Glutamatergic neuron (in vitro differentiated cells): ENCODE data around the gene CRTAP. TPM values are rescaled to one million over a fixed set of nuclear protein-coding genes. Genes with fewer than 3 reads are reported as not detected.

Source experiments
- DNase-seq: peaks from one replicate; pipeline ENCODE4 v3.0.0; 2022
- H3K27ac Mint-ChIP-seq: one replicate; pipeline ENCODE4 v1.8.0; 2020; ENCODE audit warnings: mild to moderate bottlenecking, mixed read lengths, inconsistent platforms; ENCODE audit not compliant: unreplicated experiment
- H3K27me3 Mint-ChIP-seq: one replicate; pipeline ENCODE4 v1.8.0; 2020; ENCODE audit warnings: mild to moderate bottlenecking, moderate library complexity, mixed read lengths, inconsistent platforms; ENCODE audit not compliant: unreplicated experiment
- H3K36me3 Mint-ChIP-seq: one replicate; pipeline ENCODE4 v1.8.0; 2020; ENCODE audit warnings: mild to moderate bottlenecking, mixed read lengths, inconsistent platforms; ENCODE audit not compliant: unreplicated experiment
- H3K4me1 Mint-ChIP-seq: one replicate; pipeline ENCODE4 v1.8.0; 2020; ENCODE audit warnings: mild to moderate bottlenecking, low read depth, mixed read lengths, inconsistent platforms; ENCODE audit not compliant: unreplicated experiment
- H3K4me3 Mint-ChIP-seq: one replicate; pipeline ENCODE4 v1.8.0; 2020; ENCODE audit warnings: mild to moderate bottlenecking, mixed read lengths, inconsistent platforms; ENCODE audit not compliant: unreplicated experiment
- H3K9me3 Mint-ChIP-seq: one replicate; pipeline ENCODE4 v1.8.0; 2020; ENCODE audit warnings: mild to moderate bottlenecking, moderate library complexity, mixed read lengths, inconsistent platforms; ENCODE audit not compliant: unreplicated experiment
- CTCF ChIP-seq: fragments of 200-600 bp; sonication (generic); IDR thresholded peaks from one replicate; pipeline ENCODE4 v1.5.0; 2021; ENCODE audit not compliant: partially characterized antibody, unreplicated experiment
- total RNA-seq: library from RNA; stranded (reverse); fragmentation: NEBNext Ultra II Directional; extraction: Animal tissue kit (Norgen Biotek cat#: 25700); gene quantifications from one replicate; pipeline ENCODE4 v1.2.1, GENCODE V29; 2021; ENCODE audit not compliant: unreplicated experiment

The CRTAP gene
- total RNA-seq, 1 donor from 2014 or later: 43.2 TPM

GRCh38 chr3:33099109-33099645 lies 14.6 kb upstream of the CRTAP start:
- DNase-seq: no peak
- Mint-ChIP-seq H3K36me3 (no peaks in the 10 kb centered on the region), H3K27ac (no peak overlapping the region), H3K4me3 (no peak overlapping the region), H3K27me3 (peaks cover 5% of the 10 kb centered on the region), H3K9me3 (peaks cover 5% of the 10 kb centered on the region), H3K4me1 (peaks cover 7% of the 10 kb centered on the region)
- no peak for TF ChIP-seq CTCF

DNA sequence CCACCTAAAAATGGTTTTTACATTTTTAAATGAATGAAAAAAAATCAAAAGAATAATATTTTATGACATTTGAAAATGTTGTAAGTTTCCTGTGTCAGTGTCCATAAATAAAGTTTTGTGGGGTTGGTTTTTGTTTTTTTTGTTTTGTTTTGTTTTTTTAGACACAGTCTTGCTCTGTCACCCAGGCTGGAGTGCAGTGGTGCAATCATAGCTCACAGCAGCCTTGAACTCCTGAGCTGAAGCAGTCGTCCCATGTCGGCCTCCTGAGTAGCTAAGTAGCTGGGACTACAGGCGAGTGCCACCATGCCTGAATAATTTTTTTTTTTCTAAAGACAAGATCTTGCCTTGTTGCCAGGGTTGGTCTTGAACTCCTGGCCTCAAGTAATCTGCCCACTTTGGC lies 14.1 kb upstream of the CRTAP start:
- Mint-ChIP-seq H3K9me3 (peaks cover 5% of the 10 kb centered on the region), H3K4me1 (peaks cover 7% of the 10 kb centered on the region), H3K4me3 (no peak overlapping the region), H3K27ac (no peak overlapping the region), H3K36me3 (no peaks in the 10 kb centered on the region), H3K27me3 (peaks cover 5% of the 10 kb centered on the region)
- no peak for TF ChIP-seq CTCF
- no peak for DNase-seq

- Mint-ChIP-seq H3K36me3 (no peaks in the 10 kb centered on the region), H3K4me3 (no peak overlapping the region), H3K27ac (no peak overlapping the region), H3K4me1 (peaks cover 7% of the 10 kb centered on the region), H3K27me3 (peaks cover 5% of the 10 kb centered on the region), H3K9me3 (peaks cover 5% of the 10 kb centered on the region)
- no peak for TF ChIP-seq CTCF
- DNase-seq: no peak
Observed at GRCh38 chr3:33100229-33100628, 13.6 kb upstream of the CRTAP start.

DNA sequence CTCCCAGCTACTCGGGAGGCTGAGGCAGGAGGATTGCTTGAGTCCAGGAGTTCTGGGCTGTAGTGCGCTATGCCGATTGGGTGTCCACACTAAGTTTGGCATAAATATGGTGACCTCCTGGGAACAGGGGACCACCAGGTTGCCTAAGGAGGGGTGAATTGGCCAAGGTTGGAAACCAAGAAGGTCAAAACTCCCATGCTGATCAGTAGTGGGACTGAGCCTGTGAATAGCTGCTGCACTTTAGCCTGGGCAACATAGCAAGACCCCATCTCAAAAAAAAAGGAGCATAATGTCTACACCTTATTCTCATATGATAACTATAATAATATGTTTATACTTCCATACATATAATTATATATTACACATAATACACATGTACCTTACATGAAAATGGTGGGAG lies 10.8 kb upstream of the CRTAP start:
- H3K9me3 Mint-ChIP-seq: peaks cover 2% of the 10 kb centered on the region
- no peak overlapping the region for H3K4me3 Mint-ChIP-seq
- peaks cover 1% of the 10 kb centered on the region for H3K27me3 Mint-ChIP-seq
- no peak overlapping the region for H3K27ac Mint-ChIP-seq
- no peak for TF ChIP-seq CTCF
- no peak for DNase-seq
- H3K4me1 Mint-ChIP-seq: no peaks in the 10 kb centered on the region
- H3K36me3 Mint-ChIP-seq: no peaks in the 10 kb centered on the region

GRCh38 chr3:33103480-33103879 lies 10.3 kb upstream of the CRTAP start:
- Mint-ChIP-seq H3K9me3 (peaks cover 2% of the 10 kb centered on the region), H3K27ac (no peak overlapping the region), H3K27me3 (peaks cover 1% of the 10 kb centered on the region), H3K36me3 (no peaks in the 10 kb centered on the region), H3K4me3 (no peak overlapping the region), H3K4me1 (no peaks in the 10 kb centered on the region)
- DNase-seq: no peak
- TF ChIP-seq CTCF: no peak
